Ovary (tissue), 9 donors: Measurements from ENCODE around the gene CLK1. TPM values are rescaled to one million over a fixed set of nuclear protein-coding genes. Genes with fewer than 3 reads are reported as not detected.

Experiments
- DNase-seq, 5 donors: peaks; one replicate each; pipeline ENCODE4 v3.0.0-alpha.2; 2019 to 2020
- H3K27ac ChIP-seq, 2 donors: fragments of 200-600 bp; one replicate each; pipeline versions ENCODE4 v1.5.1 to v1.8.0; 2019 to 2022
- H3K27me3 ChIP-seq: fragments of 200-600 bp; one replicate; pipeline ENCODE4 v1.8.0; 2022
- H3K36me3 ChIP-seq: fragments of 200-600 bp; sonication (generic); one replicate; pipeline ENCODE4 v1.5.1; 2019
- H3K4me1 ChIP-seq: one replicate; pipeline ENCODE4 v1.8.1; 2013; ENCODE audit warnings: mild to moderate bottlenecking, moderate library complexity; ENCODE audit not compliant: insufficient read depth
- H3K4me3 ChIP-seq: fragments of 200-600 bp; sonication (generic); one replicate; pipeline ENCODE4 v1.5.1; 2017
- H3K9me3 ChIP-seq, 2 donors: fragments of 200-600 bp in 1 of 2; sonication (generic) in 1 of 2; one replicate each; pipeline versions ENCODE4 v1.5.1 to v1.8.1; 2013 to 2019; ENCODE audit warnings: mild to moderate bottlenecking in 1 of 2, moderate library complexity in 1 of 2
- CTCF ChIP-seq, 3 donors: fragments of 450-650 bp in 2 of 3; fragments of 200-600 bp in 1 of 3; IDR thresholded peaks; one replicate each; pipeline versions ENCODE4 v1.5.1 to v1.8.0; 2016 to 2022; ENCODE audit warnings: antibody characterized with exemption in 3 of 3, mild to moderate bottlenecking in 1 of 3
- EP300 ChIP-seq: sonication (generic); formaldehyde crosslinking; IDR thresholded peaks from one replicate; pipeline ENCODE4 v1.6.1; 2017; ENCODE audit warnings: antibody characterized with exemption
- POLR2A ChIP-seq: fragments of 450-650 bp; IDR thresholded peaks from one replicate; pipeline ENCODE4 v1.6.1; 2017; ENCODE audit warnings: antibody characterized with exemption, mild to moderate bottlenecking, moderate library complexity
- WGBS, 3 donors: extraction: QIAGEN DNeasy Blood & Tissue Kit in 1 of 3; methylation state at CpG; one replicate each; pipeline versions ENCODE4 v1.1.5 to v1.1.7; 2013 to 2017; 5-methylcytosine and 5-hydroxymethylcytosine counted together
- intact Hi-C, 4 donors: fragments of 100-400 bp; cut with DNase I; formaldehyde crosslinking; loops; one replicate each; pipeline versions ENCODE4 v1.11.0 to v1.15.1; 2022 to 2023
- polyA plus RNA-seq, 2 donors: library from polyadenylated mRNA; stranded (reverse); fragments of 200-250 nt in 1 of 2; fragments of 350-450 nt in 1 of 2; fragmentation: Illumina TruSeq in 1 of 2; extraction: RNeasy Lipid Tissue Mini Kit (QIAGEN cat#74804) in 1 of 2; gene quantifications; one replicate each; pipeline ENCODE4 v1.2.3, GENCODE V29; 2013 to 2014
- total RNA-seq, 7 donors: library from RNA; depleted of rRNA in 2 of 7; stranded (reverse); fragments of >200 nt in 2 of 7; fragmentation: NEBNext Ultra II Directional in 3 of 7; extraction: Animal tissue kit (Norgen Biotek cat#: 25700) in 3 of 7; gene quantifications; one replicate each; pipeline versions ENCODE4 v1.1.0 to v1.2.4, GENCODE V29; 2016 to 2023
- donor health status: DM: no; HTN: no; CAD: no; lungs with moderate emphysema.
- donor health status: DM: no; HTN: no; CAD: no.
- donor health status: Bipolar disorder and iron deficiency.
- donor health status: DM: yes; HTN: yes; CAD: no.
- donor health status: DM: no; HTN: no; CAD: no.
- donor health status: DM: yes; HTN: yes; CAD: no.

CLK1 gene
- total and polyA plus RNA-seq, 9 donors = 88.3 to 266 (median 131) TPM

GRCh38 chr2:200847939-200848338 lies 16.5 kb downstream of the CLK1 start:
- Histone ChIP-seq H3K4me3 (no peak overlapping the region), H3K4me1 (no peaks in the 10 kb centered on the region), H3K27me3 (no peaks in the 10 kb centered on the region), H3K9me3 (no peaks in the 10 kb centered on the region), H3K36me3 (no peaks in the 10 kb centered on the region), H3K27ac (no peak overlapping the region)
- intact Hi-C loops = no loop called here
- WGBS, 3 donors = 82 to 93% (median 87%) methylated on average over 4 of the region's 4 CpGs
- TF ChIP-seq POLR2A (no peak), EP300 (no peak), CTCF (IDR thresholded peaks at IDR 0.05) (no peak)
- no peak for DNase-seq

- Histone ChIP-seq H3K9me3 (no peaks in the 10 kb centered on the region), H3K27me3 (no peaks in the 10 kb centered on the region), H3K27ac (no peak overlapping the region), H3K4me1 (no peaks in the 10 kb centered on the region), H3K36me3 (no peaks in the 10 kb centered on the region), H3K4me3 (no peak overlapping the region)
- DNase-seq = no peak
- intact Hi-C loops = no loop called here
- TF ChIP-seq EP300 (no peak), POLR2A (no peak), CTCF (IDR thresholded peaks at IDR 0.05) (no peak)
Measured at GRCh38 chr2:200847269-200847668, 17.2 kb downstream of the CLK1 start.

GRCh38 chr2:200845669-200846325 lies 18.7 kb downstream of the CLK1 start:
- H3K36me3 ChIP-seq = no peaks in the 10 kb centered on the region
- no peaks in the 10 kb centered on the region for H3K9me3 ChIP-seq
- H3K27me3 ChIP-seq = no peaks in the 10 kb centered on the region
- no peak overlapping the region for H3K4me3 ChIP-seq
- WGBS, 3 donors = 85 to 93% (median 93%) methylated on average over 10 of the region's 10 CpGs
- H3K27ac ChIP-seq = no peak overlapping the region
- no peak for DNase-seq
- no peaks in the 10 kb centered on the region for H3K4me1 ChIP-seq
- intact Hi-C loops = no loop called here
- no peak for TF ChIP-seq POLR2A
- no peak for TF ChIP-seq EP300
- TF ChIP-seq CTCF (IDR thresholded peaks at IDR 0.05) = no peak

GRCh38 chr2:200845194-200845593 lies 19.3 kb downstream of the CLK1 start:
- no peak for DNase-seq
- no peak overlapping the region for H3K4me3 ChIP-seq
- 80 to 84% (median 82%) methylated on average over 3 to 5 of the region's 5 CpGs for WGBS, 3 donors
- H3K36me3 ChIP-seq = no peaks in the 10 kb centered on the region
- no peaks in the 10 kb centered on the region for H3K4me1 ChIP-seq
- H3K9me3 ChIP-seq = no peaks in the 10 kb centered on the region
- H3K27ac ChIP-seq = no peak overlapping the region
- TF ChIP-seq CTCF (IDR thresholded peaks at IDR 0.05) = no peak
- TF ChIP-seq POLR2A = no peak
- TF ChIP-seq EP300 = no peak
- intact Hi-C loops = no loop called here
- H3K27me3 ChIP-seq = no peaks in the 10 kb centered on the region
